GM21447 (cell line): ENCODE measurements around the gene GLP1R.

Experiments
- ATAC-seq: cut with Tn5 transposase; IDR thresholded peaks from one replicate; pipeline ENCODE4 v1.9.1; 2021; ENCODE audit not compliant: unreplicated experiment

The GLP1R gene

GRCh38 chr6:39061588-39061987 is 13.0 kb downstream of the GLP1R start:
- no peak for ATAC-seq

- ATAC-seq, result no peak
Observed at GRCh38 chr6:39062014-39062740, 13.6 kb downstream of the GLP1R start.

GRCh38 chr6:39063526-39063925 is 14.9 kb downstream of the GLP1R start:
- ATAC-seq, result no peak

- ATAC-seq, result no peak
Observed at GRCh38 chr6:39065561-39065960, 17.0 kb downstream of the GLP1R start.

- no peak for ATAC-seq
Observed at GRCh38 chr6:39068391-39068790, 19.8 kb downstream of the GLP1R start.

DNA sequence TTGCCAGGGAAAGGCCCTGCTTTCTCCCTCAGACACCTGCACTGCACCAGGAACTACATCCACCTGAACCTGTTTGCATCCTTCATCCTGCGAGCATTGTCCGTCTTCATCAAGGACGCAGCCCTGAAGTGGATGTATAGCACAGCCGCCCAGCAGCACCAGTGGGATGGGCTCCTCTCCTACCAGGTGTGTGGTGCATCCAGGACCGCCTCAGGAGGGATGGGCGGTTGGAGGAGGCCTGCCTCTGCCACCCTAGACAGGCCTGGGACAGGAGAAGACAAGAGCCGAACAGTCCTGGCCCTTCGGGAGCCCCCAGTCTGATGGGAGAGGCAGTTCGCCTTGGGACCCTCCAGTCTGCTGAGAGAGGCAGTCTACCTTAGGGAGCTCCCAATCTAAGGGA is 24.2 kb downstream of the GLP1R start:
- no peak for ATAC-seq

GRCh38 chr6:39073471-39074355 is 25.1 kb downstream of the GLP1R start:
- no peak for ATAC-seq

DNA sequence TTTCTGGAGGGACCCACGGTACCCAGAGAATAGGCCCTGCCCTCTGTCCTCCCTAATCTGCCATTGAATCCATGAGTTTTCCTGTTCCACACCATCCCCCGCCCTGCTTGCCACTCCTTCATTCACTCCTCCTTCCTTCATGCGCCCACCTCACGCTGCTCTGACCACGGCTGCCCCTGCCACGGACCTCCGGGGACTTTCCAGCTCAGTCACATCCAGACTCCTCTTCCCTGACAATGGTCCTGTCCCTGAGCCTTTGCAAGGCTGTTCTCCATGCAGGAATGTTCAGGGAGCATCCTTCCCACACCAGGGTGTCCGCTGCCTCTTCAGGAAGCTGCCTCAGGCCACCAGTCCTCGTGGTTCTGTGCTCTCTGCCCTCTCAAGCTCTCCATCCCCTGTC is 25.9 kb downstream of the GLP1R start:
- ATAC-seq, result no peak

DNA sequence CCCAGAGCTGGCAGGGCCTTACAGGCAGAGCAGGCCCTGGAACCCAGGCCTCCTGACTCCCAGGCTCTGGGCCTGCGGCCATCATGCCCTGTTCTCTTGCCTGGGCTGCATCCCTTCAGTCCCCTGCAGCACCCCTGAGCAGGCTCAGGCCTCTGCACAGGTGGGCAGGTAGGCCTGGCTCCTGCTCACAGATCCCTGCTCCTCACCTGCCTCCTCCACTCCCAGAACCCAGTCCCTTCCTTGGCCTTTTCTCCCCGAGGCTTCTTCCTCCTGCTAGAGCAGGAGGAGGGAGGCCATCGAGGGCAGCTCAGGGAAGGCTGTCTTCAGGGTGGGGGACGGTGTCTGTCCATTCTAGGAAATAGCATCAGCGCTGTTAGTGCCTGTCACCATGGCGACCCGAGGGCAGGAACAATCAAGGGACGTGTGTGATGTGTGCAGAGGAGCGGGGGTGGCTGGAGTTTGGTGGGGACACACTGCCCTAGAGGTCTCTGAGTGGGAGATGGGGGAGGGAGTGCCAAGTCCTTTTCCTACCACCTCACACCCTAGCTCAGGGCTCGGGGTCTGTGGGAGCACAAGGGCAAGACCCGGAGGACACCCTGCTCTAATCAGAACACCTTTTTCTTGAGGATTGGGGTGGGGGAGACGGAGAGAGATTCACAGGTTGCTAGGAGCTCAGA is 26.6 kb downstream of the GLP1R start:
- no peak for ATAC-seq

DNA sequence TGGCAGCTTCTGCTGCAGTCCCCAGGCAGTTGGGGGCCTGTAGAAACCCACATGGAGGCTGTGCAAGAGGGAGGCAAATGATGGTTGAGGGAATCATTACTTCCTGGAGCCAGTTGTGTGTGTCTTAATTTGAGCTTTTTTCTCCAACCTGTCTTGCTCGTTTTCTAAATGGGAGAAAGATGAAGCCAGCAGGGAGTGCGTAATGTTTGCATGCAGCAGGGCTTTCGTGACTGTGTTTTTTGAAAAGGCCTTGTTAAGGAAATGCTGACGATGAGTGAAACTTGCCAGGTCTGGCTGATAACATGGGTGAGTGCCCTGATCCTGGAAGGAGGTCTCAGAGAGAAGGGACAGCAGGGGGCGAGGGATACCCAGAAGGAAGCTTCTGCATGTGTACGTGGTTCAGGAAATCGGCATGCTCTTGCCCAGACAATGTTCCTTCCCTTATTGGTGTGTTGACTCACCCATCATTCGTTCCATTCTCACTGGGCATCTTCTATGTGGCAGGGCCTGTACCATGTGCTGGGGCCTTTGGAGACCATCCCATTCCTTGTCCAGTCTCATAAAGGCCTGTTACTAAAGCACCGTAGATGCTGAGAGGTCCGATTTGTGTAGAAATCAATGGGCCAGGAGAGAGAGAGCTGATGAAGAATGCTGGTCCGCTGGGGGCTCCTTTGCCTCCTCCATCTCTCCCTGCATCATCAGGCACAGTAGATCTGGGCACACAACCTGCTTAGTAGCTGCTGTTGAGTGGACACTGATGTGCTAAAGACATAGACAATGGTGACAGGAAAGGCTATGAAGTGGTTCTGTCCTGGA is 27.4 kb downstream of the GLP1R start:
- no peak for ATAC-seq

DNA sequence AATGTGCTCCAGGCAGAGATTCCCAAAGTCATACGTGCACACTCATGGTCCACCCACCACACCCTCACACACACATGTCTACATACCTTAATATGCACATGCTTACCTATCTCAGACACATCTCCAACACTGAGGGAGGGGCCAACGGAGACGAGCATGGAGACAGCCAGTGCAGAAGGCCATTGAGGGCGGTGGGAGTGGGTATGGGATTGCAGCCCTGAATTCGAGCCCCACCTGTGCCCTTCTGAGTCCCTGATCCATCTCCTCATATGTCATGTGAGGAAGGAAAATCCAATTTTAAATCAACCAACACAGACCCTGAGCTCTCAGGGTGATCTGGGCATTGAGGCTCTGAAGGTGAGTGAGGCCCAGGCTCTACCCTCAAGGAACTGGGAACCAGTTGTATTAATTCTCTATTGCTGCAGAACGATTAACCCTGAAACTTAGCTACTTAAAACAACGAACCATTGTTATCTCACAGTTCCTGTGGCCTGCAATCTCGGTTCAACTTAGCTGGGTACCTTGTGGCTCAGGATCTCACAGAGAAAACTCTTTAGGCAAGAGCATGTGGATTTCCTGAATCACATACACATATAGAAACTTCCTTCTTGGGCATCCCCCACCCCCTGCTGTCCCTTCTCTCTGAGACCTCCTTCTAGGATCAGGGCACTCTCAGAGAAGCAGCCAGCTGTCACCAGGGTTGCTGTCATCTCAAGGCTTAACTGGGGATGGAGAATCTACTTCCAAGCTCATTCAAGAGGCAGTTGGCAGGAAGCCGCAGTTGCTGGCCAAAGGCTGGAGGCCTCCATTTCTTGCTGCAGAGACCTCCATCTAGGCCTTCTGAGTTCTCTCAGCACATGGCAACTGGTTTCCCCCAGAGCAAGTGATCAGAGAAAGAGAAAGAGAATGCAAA is 28.3 kb downstream of the GLP1R start:
- ATAC-seq, result no peak

DNA sequence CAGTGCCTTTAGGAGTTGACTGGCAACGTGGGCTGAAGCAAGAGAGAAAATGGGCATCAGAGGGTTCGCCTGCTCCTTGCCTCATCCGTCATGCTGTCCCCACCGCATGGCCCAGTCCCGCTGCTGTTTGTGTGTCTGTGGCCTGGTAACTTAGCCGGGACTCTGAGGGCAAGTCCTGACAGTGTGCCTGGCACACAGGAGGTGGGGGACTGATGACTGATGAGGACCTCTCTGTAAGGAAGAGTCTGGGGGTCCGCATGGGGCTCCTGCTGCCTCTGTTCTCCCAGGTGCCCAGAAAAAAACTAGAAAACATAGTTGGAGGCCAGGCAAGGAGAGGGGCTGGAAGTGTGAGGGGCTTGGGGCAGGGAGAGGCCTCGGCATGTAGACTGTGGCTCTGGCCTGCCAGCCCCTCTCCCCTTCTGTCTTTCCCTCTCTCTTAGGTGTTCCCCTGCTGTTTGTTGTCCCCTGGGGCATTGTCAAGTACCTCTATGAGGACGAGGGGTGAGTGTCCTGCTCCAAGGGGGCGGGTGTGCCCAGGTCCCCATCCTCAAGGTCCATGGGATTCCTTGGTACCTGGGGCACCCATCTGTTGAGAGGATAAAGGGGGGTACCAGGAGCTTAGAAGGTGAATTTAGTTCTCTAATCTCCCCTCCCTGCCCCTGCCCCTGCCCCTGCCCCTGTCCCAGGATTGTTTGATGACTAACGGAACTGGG is 29.5 kb downstream of the GLP1R start:
- ATAC-seq, result no peak

GRCh38 chr6:39078695-39079094 is 30.1 kb downstream of the GLP1R start:
- no peak for ATAC-seq

DNA sequence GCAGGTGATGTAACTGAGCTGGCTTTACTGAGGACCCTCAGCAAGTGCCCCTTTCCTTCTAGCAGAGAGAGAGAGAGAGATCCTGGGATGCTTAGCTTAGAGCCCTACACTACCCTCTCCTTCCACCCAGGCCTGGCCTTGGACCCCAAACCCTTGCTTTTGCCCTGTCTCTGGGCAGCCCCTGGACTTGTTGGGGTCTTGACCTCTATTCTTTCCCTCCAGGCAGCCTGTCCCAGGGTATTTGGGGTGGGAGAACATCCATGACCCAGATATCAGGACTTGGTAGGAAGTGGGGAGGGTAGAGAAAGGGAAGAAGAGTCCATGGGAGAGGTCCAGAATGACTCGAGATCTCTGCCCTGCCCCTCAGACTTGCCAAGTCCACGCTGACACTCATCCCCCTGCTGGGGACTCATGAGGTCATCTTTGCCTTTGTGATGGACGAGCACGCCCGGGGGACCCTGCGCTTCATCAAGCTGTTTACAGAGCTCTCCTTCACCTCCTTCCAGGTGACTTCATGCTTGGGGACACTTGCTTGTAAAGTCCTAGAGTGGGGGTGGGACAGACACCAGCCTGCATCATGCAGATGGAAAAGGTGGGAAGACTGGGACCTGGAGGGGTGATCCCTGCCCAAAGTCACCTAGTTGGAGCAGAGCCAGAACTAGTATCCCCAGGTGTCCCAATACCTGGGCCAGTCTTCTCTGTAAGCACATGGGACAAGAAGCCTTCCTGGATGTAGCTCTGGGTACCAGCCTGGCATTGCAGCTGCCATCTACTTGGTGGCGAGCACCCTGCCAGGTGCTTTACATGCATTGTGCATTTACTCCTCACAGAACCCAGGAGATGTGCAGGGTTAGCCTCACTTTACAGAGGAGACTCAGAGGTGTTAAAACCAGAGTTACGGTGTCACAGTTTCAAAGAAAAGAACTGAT is 30.9 kb downstream of the GLP1R start:
- no peak for ATAC-seq

DNA sequence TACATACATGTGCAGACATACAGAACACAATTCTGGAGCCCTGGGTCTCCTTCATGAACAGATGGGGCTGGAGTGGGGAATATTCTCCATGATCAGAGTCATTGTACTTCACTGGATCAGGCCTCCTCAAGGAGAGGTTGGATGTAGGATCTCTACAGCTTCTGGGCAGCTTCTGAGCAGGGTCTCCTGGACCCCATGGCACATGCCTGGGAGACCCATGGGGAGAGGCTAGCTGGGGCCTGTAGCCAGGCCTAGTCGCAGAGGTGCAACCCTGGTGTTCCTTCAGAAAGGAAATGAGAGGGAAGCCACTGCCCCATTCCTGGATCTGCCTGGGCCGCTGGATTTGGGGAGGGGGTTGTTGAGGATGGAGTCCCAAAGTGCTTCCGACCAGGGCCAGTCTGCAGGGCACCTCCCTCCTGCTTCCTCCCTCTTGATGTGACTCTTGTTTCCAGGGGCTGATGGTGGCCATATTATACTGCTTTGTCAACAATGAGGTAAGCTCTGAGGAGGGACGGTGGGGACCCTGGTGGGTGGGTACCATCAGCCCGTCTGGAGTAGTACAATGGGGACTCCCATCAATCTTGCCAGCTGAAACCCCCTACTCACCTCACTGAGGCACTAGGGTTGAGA is 31.8 kb downstream of the GLP1R start:
- ATAC-seq, result no peak

GRCh38 chr6:39082310-39082709 is 33.7 kb downstream of the GLP1R start:
- no peak for ATAC-seq

- no peak for ATAC-seq
Observed at GRCh38 chr6:39083231-39083634, 34.7 kb downstream of the GLP1R start.

GRCh38 chr6:39084506-39084905 is 35.9 kb downstream of the GLP1R start:
- no peak for ATAC-seq
